K562 (cell line): ENCODE results near the gene TAP2. TPM values are rescaled to one million over a fixed set of nuclear protein-coding genes. Genes with fewer than 3 reads are reported as not detected.
A peak's percentile ranks its signal among the peaks of the same experiment; 100 is the strongest.

ENCODE experiments used
- ARID3A ChIP-seq: IDR thresholded peaks from 2 replicates; pipeline ENCODE4 v1.6.1; 2012; ENCODE audit warnings: low read depth, low read length, improper control_type of control experiment, borderline replicate concordance
- ATF4 ChIP-seq: fragments of 450-650 bp; formaldehyde crosslinking; IDR thresholded peaks from 2 replicates; pipeline ENCODE4 v1.4.0; 2022; ENCODE audit warnings: mild to moderate bottlenecking, moderate library complexity
- CBFA2T3 ChIP-seq: fragments of 450-650 bp; IDR thresholded peaks from 2 replicates; pipeline ENCODE4 v1.6.1; 2017
- ETV6 ChIP-seq, 3 experiments: fragments of 150-350 bp in 1 of 3; sonication (generic) in 1 of 3; formaldehyde crosslinking in 1 of 3; IDR thresholded peaks; 2 replicates each; pipeline versions ENCODE4 v1.6.1 to v1.8.0; 2014 to 2022; ENCODE audit warnings: borderline replicate concordance in 2 of 3, low read depth in 2 of 3, antibody characterized with exemption in 1 of 3, low read length in 1 of 3, mild to moderate bottlenecking in 1 of 3, missing genetic modification reagents in 1 of 3
- EZH2 ChIP-seq: IDR thresholded peaks from 2 replicates; pipeline ENCODE4 v1.6.1; 2012; ENCODE audit warnings: low read depth, mild to moderate bottlenecking, inconsistent platforms, low read length, borderline replicate concordance
- FOS ChIP-seq: IDR thresholded peaks from 3 replicates; pipeline ENCODE4 v1.6.1; 2011; ENCODE audit not compliant: insufficient read length; ENCODE audit errors: extremely low read depth
- FUS ChIP-seq: fragments of 200-400 bp; formaldehyde crosslinking; optimal IDR thresholded peaks from 2 replicates; pipeline ENCODE3; 2017; ENCODE audit warnings: low read depth, low read length
- GATA2 ChIP-seq: sonication (generic); formaldehyde crosslinking; IDR thresholded peaks from 2 replicates; pipeline ENCODE4 v1.4.0; 2020; ENCODE audit warnings: mild to moderate bottlenecking, missing genetic modification reagents
- GTF2B ChIP-seq: IDR thresholded peaks from 2 replicates; pipeline ENCODE4 v1.6.1; 2011; ENCODE audit not compliant: insufficient read length; ENCODE audit errors: extremely low read depth
- MEIS2 ChIP-seq: fragments of 450-650 bp; IDR thresholded peaks from 2 replicates; pipeline ENCODE4 v1.6.1; 2014; ENCODE audit warnings: mild to moderate bottlenecking; ENCODE audit not compliant: partially characterized antibody
- NR2F6 ChIP-seq: fragments of 450-650 bp; formaldehyde crosslinking; IDR thresholded peaks from 2 replicates; pipeline ENCODE4 v1.4.0; 2020; ENCODE audit warnings: mild to moderate bottlenecking
- NR3C1 ChIP-seq: sonication (generic); formaldehyde crosslinking; IDR thresholded peaks from 2 replicates; pipeline ENCODE4 v1.8.1; 2022; ENCODE audit warnings: missing genetic modification reagents
- RNF219 ChIP-seq: fragments of 250-450 bp; sonication (Bioruptor Pico); IDR thresholded peaks from 2 replicates; pipeline ENCODE4 v1.5.0; 2022; ENCODE audit warnings: mild to moderate bottlenecking
- SETDB1 ChIP-seq: IDR thresholded peaks from one replicate; pipeline ENCODE4 v1.6.1; 2012; ENCODE audit warnings: low read length, control low read depth, inconsistent platforms
- SMARCC2 ChIP-seq: fragments of 450-650 bp; IDR thresholded peaks from 2 replicates; pipeline ENCODE4 v1.6.1; 2017; ENCODE audit warnings: antibody characterized with exemption, moderate library complexity, mild to moderate bottlenecking, low read depth
- USF1 ChIP-seq: sonication (generic); formaldehyde crosslinking; IDR thresholded peaks from 2 replicates; pipeline ENCODE4 v1.9.0; 2022; ENCODE audit warnings: mild to moderate bottlenecking, missing genetic modification reagents
- XRCC5 ChIP-seq: fragments of 200-400 bp; formaldehyde crosslinking; IDR thresholded peaks from 2 replicates; pipeline ENCODE4 v1.6.1; 2017; ENCODE audit warnings: low read depth, mild to moderate bottlenecking, low read length
- ZC3H4 ChIP-seq: sonication (generic); formaldehyde crosslinking; IDR thresholded peaks from 2 replicates; pipeline ENCODE4 v1.9.0; 2021; ENCODE audit warnings: missing genetic modification reagents, borderline replicate concordance
- ZNF384 ChIP-seq: IDR thresholded peaks from 2 replicates; pipeline ENCODE4 v1.6.1; 2012; ENCODE audit warnings: low read depth, low read length, improper control_type of control experiment
- ZNF740 ChIP-seq, 3 experiments: fragments of 200-800 bp in 1 of 3; sonication (Bioruptor generic) in 1 of 3; sonication (generic) in 1 of 3; formaldehyde crosslinking in 1 of 3; IDR thresholded peaks; 2 replicates each; pipeline versions ENCODE4 v1.6.1 to v1.8.0; 2016 to 2022; ENCODE audit warnings: mild to moderate bottlenecking in 2 of 3, missing compliant biosample characterization in 2 of 3, missing genetic modification characterization in 2 of 3, missing genetic modification reagents in 1 of 3
- polyA plus RNA-seq, 8 experiments: library from polyadenylated mRNA; depleted of rRNA in 4 of 8; stranded (reverse) in 5 of 8; unstranded in 3 of 8; fragments of >200 nt; fragmentation: Nextera tagmentation in 2 of 8; fragmentation: Illumina TruSeq in 1 of 8; extraction: Ambion mirVana in 2 of 8; extraction: Trizol in 1 of 8; gene quantifications; 2 replicates each; pipeline versions ENCODE4 v1.2.1 to v1.2.3, GENCODE V29; 2011 to 2014; ENCODE audit warnings: inconsistent platforms in 1 of 8, missing spikeins in 1 of 8
- total RNA-seq, 7 experiments: library from RNA; depleted of rRNA in 6 of 7; stranded (reverse); fragments of >200 nt in 6 of 7; fragmentation: Illumina TruSeq in 2 of 7; extraction: Trizol in 2 of 7; gene quantifications; 2 replicates each; pipeline versions ENCODE4 v1.2.1 to v1.2.3, GENCODE V29; 2011 to 2021; ENCODE audit warnings: low replicate concordance in 1 of 7

The TAP2 gene
- total and polyA plus RNA-seq, 9 of the 15 experiments (the other 6 are each of a cell fraction or from before 2014, with no cell fraction given): 2.0 to 53.5 (median 19.6) TPM

- TF ChIP-seq GATA2 (CRISPR knock-in tag) (peak; percentile 48), USF1 (CRISPR knock-in tag) (no peak), SMARCC2 (no peak), ATF4 (CRISPR knock-in tag) (no peak), ZC3H4 (CRISPR knock-in tag) (no peak), GTF2B (no peak), EZH2 (no peak), CBFA2T3 (peak; percentile 94), ETV6 (IDR thresholded peaks at IDR 0.05; ENCODE audit: borderline replicate concordance in 1 of 2, low read depth in 2 of 2, low read length in 1 of 2) (peak in 1 of 2 experiments; percentile 67; a peak in 2 of 4 replicates), ETV6 (CRISPR knock-in tag; IDR thresholded peaks at IDR 0.05; ENCODE audit: borderline replicate concordance) (no peak), NR2F6 (no peak), MEIS2 (peak; percentile 90), ZNF740 (CRISPR knock-in tag; IDR thresholded peaks at IDR 0.05) (no peak), ZNF740 (tag; IDR thresholded peaks at IDR 0.05) (no peak), ZNF384 (peak; percentile 30; the same call in 1 of the 2 replicates), ARID3A (peak; percentile 76), XRCC5 (no peak), FOS (no peak), NR3C1 (no peak), SETDB1 (no peak), FUS (no peak), RNF219 (no peak)
Measured at GRCh38 chr6:32857156-32857891, 18.8 kb upstream of the TAP2 start (continued).
